ENCODE measurements around the gene ALG2.

DNA sequence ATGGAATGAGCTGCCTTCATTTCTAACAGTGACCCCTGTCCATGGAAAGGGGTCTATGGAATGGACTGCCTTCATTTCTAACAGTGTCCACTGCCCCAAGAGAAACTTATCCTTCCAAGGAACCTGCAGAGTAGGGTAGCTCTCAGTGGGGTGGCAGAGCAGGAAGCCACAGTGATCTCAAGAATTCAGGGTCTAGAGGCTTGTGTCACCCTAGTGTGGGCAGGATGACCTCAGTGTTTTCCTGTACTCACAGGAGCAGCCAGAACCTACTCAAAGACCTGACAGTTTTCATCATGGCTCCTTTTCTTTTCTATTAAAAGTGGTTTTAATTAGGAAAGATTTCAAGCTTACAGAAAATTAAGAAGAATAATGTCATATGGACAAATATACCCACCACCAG, 27.9 kb upstream of the ALG2 start:
- TF ChIP-seq ZNF160 (CRISPR knock-in tag; IDR thresholded peaks at IDR 0.05): no peak
- TF ChIP-seq, protein P1, sequence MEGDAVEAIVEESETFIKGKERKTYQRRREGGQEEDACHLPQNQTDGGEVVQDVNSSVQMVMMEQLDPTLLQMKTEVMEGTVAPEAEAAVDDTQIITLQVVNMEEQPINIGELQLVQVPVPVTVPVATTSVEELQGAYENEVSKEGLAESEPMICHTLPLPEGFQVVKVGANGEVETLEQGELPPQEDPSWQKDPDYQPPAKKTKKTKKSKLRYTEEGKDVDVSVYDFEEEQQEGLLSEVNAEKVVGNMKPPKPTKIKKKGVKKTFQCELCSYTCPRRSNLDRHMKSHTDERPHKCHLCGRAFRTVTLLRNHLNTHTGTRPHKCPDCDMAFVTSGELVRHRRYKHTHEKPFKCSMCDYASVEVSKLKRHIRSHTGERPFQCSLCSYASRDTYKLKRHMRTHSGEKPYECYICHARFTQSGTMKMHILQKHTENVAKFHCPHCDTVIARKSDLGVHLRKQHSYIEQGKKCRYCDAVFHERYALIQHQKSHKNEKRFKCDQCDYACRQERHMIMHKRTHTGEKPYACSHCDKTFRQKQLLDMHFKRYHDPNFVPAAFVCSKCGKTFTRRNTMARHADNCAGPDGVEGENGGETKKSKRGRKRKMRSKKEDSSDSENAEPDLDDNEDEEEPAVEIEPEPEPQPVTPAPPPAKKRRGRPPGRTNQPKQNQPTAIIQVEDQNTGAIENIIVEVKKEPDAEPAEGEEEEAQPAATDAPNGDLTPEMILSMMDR (CRISPR knock-in tag; IDR thresholded peaks at IDR 0.05): no peak
- TF ChIP-seq, protein P2, sequence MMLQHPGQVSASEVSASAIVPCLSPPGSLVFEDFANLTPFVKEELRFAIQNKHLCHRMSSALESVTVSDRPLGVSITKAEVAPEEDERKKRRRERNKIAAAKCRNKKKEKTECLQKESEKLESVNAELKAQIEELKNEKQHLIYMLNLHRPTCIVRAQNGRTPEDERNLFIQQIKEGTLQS (CRISPR knock-in tag; IDR thresholded peaks at IDR 0.05): no peak

All from HepG2 (cell line).